Measurements from ENCODE around the gene ITFG1.
A peak's percentile ranks its signal among the peaks of the same experiment; 100 is the strongest.
"Not testable (repeated sequence)": the region's sequence is repeated elsewhere in the genome, so short reads cannot be mapped to it uniquely, and the experiment has no call there.

ITFG1 gene

DNA sequence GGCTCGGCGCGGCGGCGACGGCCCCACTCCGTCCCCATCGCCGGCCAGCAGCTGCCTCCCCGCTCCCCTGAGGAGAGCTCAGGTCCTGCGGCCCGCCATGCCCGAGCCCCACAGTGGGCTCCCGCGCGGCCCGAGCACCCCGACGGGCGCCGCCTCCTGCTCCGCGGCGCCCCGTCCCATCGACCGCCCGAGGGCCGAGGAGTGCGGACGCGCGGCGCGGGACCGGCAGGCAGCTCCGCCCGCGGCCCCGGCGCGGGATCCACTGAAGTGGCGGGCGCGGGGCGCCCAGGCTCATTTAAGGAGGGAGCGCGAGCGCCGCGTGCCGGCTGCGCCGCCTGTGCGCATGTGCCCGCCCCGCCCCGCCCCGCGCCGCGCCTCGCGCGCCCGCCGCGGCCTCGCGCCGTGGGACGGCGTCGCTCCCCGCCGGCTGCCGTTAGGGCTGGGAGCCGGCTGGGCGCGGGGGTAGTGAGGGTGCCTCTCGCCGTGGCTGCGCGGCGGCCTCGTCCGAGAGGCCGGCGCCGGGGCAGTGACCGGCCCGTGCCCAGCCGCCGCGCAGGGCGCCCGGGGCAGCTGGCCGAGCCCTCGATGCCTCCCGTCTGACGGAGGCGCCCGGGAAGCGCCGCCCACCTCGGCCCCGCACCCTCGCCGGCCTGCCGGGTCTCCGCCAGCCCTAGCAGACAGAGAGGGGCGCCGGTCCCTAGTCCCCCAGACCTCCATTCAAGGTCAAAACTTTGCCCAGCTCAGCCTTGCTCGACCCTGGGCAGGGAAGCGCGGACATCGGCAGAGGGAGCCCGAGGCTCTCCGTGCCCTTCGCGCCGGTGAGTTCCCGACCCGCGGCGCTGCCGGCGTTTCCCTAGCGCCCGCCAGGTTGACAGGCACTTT lies 316.9 kb downstream of the ITFG1 start, which contains the start of gene NETO2:
TSS of gene NETO2 (minus strand) at position 269 of the 882 bp plus-strand sequence. CDS start 333 bp downstream, outside the sequence.
- peak; percentile 72 for DNase-seq

DNA sequence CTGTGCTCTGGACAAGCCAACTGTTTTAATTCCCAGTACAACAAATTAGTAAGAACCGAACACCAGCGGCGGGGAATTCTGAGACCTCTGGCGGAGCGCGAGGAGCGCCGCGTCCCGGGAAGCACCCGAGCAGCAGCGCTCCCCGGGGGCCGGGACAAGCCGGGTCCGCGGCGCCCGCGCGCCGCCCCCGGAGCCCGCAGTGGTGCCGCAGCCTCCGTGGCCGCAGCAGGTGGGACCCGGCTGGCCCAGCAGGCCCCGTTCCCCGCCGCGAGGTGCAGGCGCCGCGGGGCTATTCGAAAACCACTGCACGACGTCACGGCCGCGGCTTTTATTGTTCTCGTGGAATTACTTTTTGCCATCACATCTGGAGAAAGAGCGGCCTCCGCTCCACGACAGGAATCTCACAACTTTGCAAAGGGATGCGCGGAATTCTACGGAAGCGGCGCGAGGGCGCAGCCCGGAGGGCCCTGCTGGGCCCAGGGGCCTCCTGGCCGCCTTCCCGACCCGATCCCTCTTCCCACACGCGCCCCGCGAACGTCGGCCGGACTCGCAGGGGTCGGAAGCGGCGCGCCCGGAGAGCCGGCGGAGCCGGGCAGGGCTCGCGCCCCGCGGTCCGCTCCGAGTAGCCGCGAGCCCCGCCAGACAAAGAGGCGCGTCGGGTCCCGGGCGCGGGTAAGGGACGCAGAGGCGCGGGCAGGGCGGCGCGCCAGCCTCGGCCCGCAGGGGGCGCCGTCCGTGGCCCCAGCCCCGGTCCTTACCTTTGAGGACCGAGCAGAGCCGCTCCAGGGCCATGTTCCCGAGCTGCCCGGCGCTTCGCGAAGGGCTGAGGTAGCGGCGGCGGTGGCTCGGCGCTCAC lies 317.8 kb downstream of the ITFG1 start:
- peak; percentile 64 for DNase-seq

DNA sequence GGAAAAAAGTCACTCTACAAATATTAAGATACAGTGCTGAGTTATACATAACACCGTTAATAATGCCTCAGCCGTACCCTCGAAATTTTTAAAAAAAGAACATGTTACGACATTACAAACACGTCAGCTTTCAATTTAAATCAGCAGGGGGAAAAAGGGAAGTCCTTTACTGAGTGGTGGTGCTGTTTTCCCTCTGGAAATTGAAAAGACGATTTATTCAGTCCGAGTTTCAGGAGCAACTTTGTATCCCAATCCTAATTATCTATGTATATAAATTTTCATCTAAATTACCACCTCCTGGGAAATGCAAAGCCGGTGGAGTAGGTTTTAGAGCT lies 318.4 kb downstream of the ITFG1 start:
- no peak for DNase-seq

DNA sequence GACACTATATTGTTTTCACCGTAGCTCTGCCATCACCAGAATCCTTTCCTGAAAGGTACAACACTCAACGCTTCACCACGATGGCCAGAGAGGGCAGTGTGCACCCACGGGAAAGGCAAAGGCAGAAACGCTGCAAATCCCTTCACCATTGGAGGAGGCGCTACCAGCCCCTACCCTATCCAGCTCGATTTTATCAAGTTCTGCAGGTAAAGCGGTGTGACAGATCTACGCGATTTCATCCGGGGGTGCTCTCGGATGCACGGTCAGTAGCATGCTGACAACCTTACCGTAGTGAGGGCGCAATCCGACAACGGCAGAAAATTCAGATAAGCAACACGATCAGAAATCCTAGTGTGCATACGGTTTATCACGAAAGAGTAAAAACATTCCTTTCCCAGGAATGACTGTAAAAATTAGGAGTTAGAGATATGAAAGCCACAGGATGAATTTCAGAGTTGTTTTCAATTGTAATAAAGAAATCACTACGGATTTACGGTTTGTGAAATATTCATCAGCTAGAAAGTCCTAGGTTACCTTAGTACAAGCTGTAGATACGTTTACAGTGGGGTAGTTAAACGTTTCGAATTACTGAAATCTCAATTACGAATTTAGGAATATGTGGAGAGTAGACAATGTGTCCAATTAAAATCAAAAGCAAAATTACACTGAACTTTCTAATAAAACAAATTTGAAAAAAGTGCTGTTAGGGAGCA lies 318.9 kb downstream of the ITFG1 start:
- peak; percentile 84 for DNase-seq

DNA sequence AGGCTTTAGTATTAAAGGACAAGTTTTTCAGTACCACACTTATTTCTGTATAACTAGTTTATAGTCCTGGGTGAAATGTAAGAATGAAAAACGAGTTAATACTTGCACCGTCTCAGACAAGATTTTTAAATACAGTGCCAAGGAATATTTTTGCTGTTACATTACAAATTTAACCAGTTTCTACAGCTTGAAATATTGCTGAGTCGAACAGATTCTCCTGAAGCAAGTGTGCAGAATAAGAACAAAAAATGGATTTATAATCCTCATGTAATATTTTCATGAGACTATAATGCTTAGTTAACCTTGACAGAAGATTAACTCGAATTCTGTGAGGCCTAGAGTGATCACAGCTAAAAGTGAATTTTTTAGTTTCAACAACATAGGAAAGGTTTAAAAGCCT lies 320.2 kb downstream of the ITFG1 start:
- DNase-seq: no peak

DNA sequence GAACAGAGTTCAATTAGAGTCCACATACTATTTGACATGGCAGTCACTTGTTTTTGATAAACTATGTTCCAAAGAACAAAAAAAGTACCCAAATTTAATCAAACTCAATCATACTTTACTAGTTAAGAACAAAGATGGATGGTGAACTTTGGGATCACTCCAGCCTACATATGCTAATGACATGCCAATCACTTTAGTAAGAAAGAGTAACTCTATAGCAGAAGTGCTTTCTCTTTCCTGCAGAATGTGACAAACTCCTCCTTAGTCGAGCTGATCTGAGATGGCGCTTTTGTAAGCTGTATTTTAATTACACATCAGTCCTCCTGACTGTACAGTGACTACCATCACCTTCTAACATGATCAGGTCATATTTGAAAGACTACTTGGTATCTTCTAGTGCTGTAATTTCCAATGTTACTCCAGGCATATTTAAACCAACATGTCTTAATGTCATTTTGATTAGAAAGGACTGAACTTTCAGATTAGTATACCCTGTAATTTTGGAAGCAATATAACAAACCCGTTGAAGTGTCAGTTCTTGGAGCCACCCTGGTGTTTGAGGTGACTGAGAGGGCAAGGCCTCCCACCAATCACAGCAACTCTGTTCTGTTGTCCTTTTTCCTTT lies 321.2 kb downstream of the ITFG1 start:
- no peak for DNase-seq

DNA sequence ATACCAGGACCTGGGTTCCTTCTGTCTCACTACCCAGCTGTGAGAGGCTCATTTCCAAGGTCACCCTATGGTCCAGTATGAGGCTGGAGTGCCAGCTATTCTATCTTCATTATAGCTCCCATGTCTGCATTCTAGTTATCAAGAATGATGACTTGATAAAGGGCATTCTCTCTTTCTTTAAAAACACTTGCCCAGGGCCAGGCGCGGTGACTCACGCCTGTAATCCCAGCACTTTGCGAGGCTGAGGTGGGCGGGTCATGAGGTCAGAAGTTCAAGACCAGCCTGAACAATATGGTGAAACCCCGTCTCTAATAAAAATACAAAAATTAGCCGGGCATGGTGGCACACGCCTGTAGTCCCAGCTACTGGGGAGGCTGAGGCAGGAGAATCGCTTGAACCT lies 322.9 kb downstream of the ITFG1 start:
- not testable (repeated sequence) for DNase-seq

DNA sequence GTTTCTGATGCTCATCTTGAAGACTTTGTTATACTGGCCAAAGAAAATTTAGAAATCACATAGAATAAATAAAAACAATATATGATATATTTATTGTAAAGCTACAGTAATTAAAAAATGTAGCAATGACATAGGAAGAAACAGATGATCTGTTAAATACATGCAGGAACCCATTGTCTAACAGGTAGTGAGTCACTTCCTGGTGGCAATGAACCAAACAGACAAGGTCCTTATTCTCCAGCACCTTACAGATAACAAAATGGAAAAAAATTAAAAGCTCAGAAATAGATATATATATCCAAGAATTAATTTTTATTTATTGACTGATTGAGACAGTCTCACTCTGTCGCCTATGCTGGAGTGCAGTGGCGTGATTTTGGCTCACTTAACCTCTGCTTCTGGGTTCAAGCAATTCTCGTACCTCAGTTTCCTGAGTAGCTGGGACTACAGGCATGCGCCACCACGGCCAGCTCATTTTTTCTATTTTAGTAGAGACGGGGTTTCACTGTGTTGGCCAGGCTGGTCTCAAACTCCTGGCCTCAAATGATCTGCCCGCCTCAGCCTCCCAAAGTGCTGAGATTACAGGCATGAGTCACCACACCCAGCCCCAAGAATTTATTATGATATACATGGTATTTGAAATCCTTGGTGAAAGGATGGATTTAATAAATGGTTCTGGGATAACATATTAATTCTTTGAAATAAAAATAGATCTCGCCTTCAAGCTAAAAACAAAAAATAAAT lies 324.6 kb downstream of the ITFG1 start:
- DNase-seq: no peak

DNA sequence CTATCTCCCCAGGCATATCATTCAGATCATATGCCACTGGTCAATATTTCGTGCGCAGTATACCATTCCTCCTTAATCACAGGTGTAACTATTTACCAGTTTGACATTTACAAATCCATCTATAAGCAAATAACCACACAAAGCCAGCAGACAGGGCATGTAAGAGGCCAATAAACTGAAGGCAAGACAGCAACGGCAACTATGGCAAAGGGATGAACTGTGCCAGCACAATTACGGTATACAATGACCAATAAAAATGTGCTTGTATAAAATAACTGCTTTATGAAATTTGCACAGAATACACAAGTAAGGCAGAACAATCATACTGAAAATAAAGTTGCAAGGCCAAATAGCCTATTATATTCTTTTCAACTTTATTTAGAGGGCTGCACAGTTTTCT lies 326.3 kb downstream of the ITFG1 start:
- no peak for DNase-seq

DNA sequence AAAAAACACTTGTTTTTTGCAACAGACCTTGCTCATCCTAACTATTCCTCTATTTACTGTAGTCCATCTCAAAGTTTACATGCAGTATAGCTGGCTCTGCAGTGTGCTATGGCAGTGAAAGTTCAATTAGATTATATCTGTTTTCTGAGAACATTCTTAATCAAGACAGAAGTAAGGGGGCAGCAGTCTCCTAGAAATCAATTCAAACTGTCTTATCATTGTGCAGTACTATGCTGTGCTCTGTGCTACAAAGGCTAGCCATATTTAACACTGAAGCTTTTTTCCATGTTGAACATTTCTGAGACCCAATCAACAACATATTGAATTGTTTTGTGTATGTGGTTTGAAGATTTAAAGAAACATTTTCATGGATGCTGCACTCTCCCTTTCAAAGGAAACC lies 328.6 kb downstream of the ITFG1 start:
- DNase-seq: no peak

DNA sequence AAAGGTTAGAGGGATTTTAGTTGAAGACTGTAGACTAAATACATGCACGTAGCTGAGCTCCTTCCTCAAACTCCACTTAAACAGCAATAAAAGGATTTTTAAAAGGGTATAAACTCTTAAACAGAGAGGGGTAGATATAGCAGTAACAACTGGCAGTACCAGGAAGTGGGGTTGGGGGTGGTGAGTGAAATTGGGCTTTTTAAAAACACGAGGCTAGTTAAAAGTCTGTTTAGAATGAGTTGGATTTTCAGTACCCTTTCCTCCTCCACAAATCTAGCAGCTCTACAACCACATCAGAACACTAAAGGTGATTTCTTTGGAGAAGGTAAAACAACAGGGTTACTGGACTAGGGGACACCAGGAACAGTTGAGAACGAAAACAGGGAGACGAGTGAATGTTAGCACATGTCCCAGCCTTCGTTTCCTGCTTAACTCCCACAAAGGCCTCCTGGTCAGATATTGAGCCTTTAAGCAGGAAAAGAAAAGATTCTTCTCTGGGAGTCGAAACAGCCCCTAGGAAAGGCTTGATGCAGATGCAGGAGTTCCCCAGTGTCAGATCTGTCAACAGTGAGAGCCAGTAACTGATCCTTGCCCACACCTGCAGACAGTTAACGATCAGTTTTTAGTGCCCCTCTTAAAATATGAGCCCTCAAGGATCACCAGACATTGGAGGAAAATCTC lies 331.0 kb downstream of the ITFG1 start:
- DNase-seq: no peak

DNA sequence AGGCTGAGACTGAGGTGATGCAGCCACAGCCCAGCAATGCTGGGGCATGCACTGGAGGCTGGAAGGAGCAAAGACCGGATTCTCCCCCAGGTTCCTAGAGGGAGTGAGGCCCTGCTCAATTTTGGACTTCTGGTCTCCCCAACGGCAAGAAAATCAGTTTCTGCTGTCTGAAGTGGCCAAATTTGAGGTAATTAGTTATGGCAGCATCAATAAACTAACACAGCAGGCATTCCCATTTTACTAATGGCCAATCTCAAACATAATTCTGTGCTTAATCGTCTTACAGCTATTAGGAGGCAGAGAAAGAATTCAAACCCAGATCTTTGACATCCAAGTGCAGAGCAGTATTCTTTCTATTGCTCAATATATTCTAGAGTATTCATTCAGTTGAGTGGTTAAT lies 333.3 kb downstream of the ITFG1 start:
- DNase-seq: no peak

DNA sequence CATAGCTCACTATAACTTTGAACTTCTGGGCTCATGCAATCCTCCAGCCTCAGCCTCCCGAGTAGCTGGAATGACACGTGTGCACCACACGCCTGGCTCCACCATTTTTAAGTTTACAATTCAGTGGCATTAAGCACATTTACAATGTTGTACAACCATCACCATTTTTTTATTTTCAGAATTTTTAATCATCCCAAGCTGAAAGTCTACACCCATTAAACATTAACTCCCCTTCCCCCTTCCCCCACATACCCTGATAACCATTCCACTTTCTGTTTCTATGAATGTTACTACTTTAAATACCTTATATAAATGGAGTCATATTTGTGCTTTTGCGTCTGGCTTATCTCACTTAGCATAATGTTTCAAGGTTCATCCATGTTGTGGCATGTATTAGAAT lies 335.1 kb downstream of the ITFG1 start:
- no peak for DNase-seq

DNA sequence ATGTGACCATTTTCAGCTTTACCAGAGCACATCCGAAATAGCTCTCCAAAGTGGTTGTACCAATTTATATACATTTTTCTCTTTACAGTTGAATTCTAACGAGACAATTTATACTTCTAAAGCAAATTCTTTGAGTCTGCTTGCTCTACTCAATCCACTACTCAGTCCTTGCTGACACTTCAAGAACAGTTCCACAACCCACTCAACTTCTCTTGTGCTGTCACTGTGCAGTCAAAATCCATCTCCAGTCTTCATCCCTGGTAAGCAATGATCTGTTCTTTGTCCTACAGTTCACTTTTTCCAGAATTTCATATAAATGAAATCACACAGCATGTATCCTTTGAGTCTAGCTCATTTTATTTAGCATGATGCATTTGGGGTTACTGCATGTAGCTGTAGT lies 347.7 kb downstream of the ITFG1 start:
- DNase-seq: no peak

DNA sequence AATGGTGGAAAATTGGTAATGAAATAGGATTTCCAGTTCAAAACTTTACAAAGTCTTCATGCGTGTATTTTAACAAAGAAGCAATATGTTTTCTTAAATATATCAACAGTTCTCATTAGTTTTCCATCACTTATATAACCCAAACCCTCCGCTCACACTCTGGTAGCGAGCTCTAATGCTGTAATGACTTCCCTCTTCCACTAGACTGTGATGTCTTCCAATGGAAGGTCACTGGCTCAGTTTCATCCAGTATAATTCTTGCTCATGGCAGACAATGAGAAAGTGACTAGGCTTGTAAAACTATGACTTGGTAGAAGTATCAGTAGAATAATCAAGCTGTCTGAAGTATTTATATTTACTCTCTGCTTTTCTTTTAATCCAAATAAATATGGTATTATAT lies 349.9 kb downstream of the ITFG1 start:
- no peak for DNase-seq

DNA sequence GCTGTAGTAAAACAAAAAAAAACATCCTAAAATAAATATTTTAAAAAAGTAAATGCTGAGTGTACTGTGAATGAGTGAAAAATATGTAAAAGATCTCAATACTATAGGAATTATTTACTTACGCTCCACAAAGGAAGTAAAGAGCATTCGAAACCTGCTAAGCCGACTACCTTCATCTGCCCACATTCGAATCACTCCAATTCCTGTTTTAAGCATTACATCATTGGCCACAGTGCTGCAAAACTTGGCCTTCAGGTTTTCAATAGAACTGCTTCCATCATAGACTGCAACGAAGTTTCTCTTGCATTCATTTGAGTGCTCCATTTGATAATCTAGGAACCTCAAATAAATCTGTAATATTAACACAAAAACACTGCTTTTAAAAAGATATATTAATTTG lies 351.5 kb downstream of the ITFG1 start:
- no peak for DNase-seq
